IMR-90 (cell line): ENCODE data around the gene DNAJB2. TPM values are rescaled to one million over a fixed set of nuclear protein-coding genes. Genes with fewer than 3 reads are reported as not detected.
A peak's percentile ranks its signal among the peaks of the same experiment; 100 is the strongest.

ENCODE experiments used
- ATAC-seq: fragments of 200-7000 bp; cut with Tn5 transposase; 2 replicates; pipeline ENCODE4 v1.9.1; 2020; ENCODE audit warnings: low read depth, mild to moderate bottlenecking, moderate library complexity
- BruUV-seq: library from RNA; stranded (reverse); fragments of 400-500 nt; replicated peaks from 2 replicates; lab custom pipeline; 2021; lab: Mats Ljungman, UMichigan
- CTCF ChIA-PET: fragments of 300-600 bp; formaldehyde crosslinking; extraction: SDS; loops from one replicate; lab custom pipeline; 2021; ENCODE audit warnings: antibody characterized with exemption; lab: Yijun Ruan, JAX
- POLR2A ChIA-PET: fragments of 300-600 bp; sonication (Branson Sonifier 250); formaldehyde crosslinking; loops from one replicate; lab custom pipeline; 2022; ENCODE audit warnings: antibody characterized with exemption; ENCODE audit not compliant: unreplicated experiment; lab: Charles Lee
- DNase-seq: peaks from one replicate; pipeline ENCODE4 v3.0.0; 2013
- H2AFZ ChIP-seq: replicated peaks from 2 replicates; pipeline ENCODE3; 2013; ENCODE audit warnings: low read length, mild to moderate bottlenecking; ENCODE audit not compliant: poor library complexity
- H2AK5ac ChIP-seq: 2 replicates; pipeline ENCODE4 v1.6.1; 2013; ENCODE audit warnings: low read depth, low read length, inconsistent platforms
- H2AK9ac ChIP-seq: replicated peaks from 2 replicates; pipeline ENCODE3; 2013; ENCODE audit warnings: mild to moderate bottlenecking, low read depth, low read length, moderate library complexity; ENCODE audit not compliant: poor library complexity
- H2BK120ac ChIP-seq: 2 replicates; pipeline ENCODE4 v1.6.1; 2013; ENCODE audit warnings: low read depth, low read length, inconsistent platforms
- H2BK15ac ChIP-seq: 3 replicates; pipeline ENCODE4 v1.6.1; 2013; ENCODE audit warnings: low read depth, low read length, inconsistent platforms
- H2BK20ac ChIP-seq: 2 replicates; pipeline ENCODE4 v1.6.1; 2013; ENCODE audit warnings: low read depth, mild to moderate bottlenecking, inconsistent platforms, low read length, moderate library complexity
- H2BK5ac ChIP-seq: 2 replicates; pipeline ENCODE4 v1.6.1; 2013; ENCODE audit warnings: mild to moderate bottlenecking, low read depth, low read length, inconsistent platforms; ENCODE audit not compliant: poor library complexity, severe bottlenecking
- H3K14ac ChIP-seq: replicated peaks from 2 replicates; pipeline ENCODE4 v1.6.1; 2013; ENCODE audit warnings: low read depth, low read length, inconsistent platforms
- H3K18ac ChIP-seq: 2 replicates; pipeline ENCODE4 v1.6.1; 2013; ENCODE audit warnings: low read depth, low read length, control low read depth
- H3K23ac ChIP-seq: 2 replicates; pipeline ENCODE4 v1.6.1; 2013; ENCODE audit warnings: low read depth, low read length, inconsistent platforms
- H3K27ac ChIP-seq: 2 replicates; pipeline ENCODE4 v1.5.1; 2013; ENCODE audit warnings: mild to moderate bottlenecking, control low read depth, low read length; ENCODE audit not compliant: insufficient read depth
- H3K27me3 ChIP-seq: 2 replicates; pipeline ENCODE4 v1.6.1; 2013; ENCODE audit warnings: low read length; ENCODE audit not compliant: control insufficient read depth, insufficient read depth
- H3K36me3 ChIP-seq: 2 replicates; pipeline ENCODE4 v1.6.1; 2013; ENCODE audit warnings: low read length, mixed read lengths; ENCODE audit not compliant: control insufficient read depth, insufficient read depth
- H3K4ac ChIP-seq: 2 replicates; pipeline ENCODE4 v1.6.1; 2013; ENCODE audit warnings: low read depth, low read length, inconsistent platforms
- H3K4me1 ChIP-seq: 2 replicates; pipeline ENCODE4 v1.6.1; 2013; ENCODE audit warnings: low read length, mixed read lengths; ENCODE audit not compliant: control insufficient read depth, insufficient read depth
- H3K4me2 ChIP-seq: 2 replicates; pipeline ENCODE4 v1.6.1; 2013; ENCODE audit warnings: low read depth, mild to moderate bottlenecking, control low read depth, low read length, moderate library complexity
- H3K4me3 ChIP-seq: 2 replicates; pipeline ENCODE4 v1.5.1; 2013; ENCODE audit warnings: low read depth, mild to moderate bottlenecking, control low read depth, low read length, moderate library complexity; ENCODE audit not compliant: insufficient read depth
- H3K56ac ChIP-seq: 2 replicates; pipeline ENCODE4 v1.6.1; 2013; ENCODE audit warnings: low read length, inconsistent platforms; ENCODE audit not compliant: insufficient read depth; ENCODE audit errors: extremely low read depth
- H3K79me1 ChIP-seq, 2 experiments: 2 replicates each; pipeline ENCODE4 v1.6.1; 2013; ENCODE audit warnings: low read length in 2 of 2, inconsistent platforms in 1 of 2, low read depth in 1 of 2
- H3K9ac ChIP-seq: 2 replicates; pipeline ENCODE4 v1.6.1; 2013; ENCODE audit warnings: low read depth, low read length, control low read depth
- H3K9me1 ChIP-seq: 2 replicates; pipeline ENCODE4 v1.6.1; 2013; ENCODE audit warnings: low read length, inconsistent platforms; ENCODE audit not compliant: insufficient read depth
- H3K9me3 ChIP-seq: 2 replicates; pipeline ENCODE4 v1.6.1; 2013; ENCODE audit warnings: low read length; ENCODE audit not compliant: control insufficient read depth, insufficient read depth
- H4K20me1 ChIP-seq: 2 replicates; pipeline ENCODE4 v1.6.1; 2013; ENCODE audit warnings: low read length, inconsistent platforms; ENCODE audit not compliant: insufficient read depth
- H4K5ac ChIP-seq: 2 replicates; pipeline ENCODE4 v1.6.1; 2013; ENCODE audit warnings: mild to moderate bottlenecking, low read depth, low read length, control low read depth
- H4K8ac ChIP-seq, 2 experiments: 2 replicates each; pipeline ENCODE4 v1.6.1; 2013; ENCODE audit warnings: low read depth in 2 of 2, low read length in 2 of 2, control low read depth in 1 of 2, inconsistent platforms in 1 of 2
- H4K91ac ChIP-seq: 2 replicates; pipeline ENCODE4 v1.6.1; 2013; ENCODE audit warnings: low read depth, low read length, inconsistent platforms; ENCODE audit not compliant: insufficient read depth
- CEBPB ChIP-seq: IDR thresholded peaks from 2 replicates; pipeline ENCODE4 v1.6.1; 2012; ENCODE audit warnings: low read depth, low read length, improper control_type of control experiment
- CHD1 ChIP-seq: IDR thresholded peaks from 2 replicates; pipeline ENCODE4 v1.6.1; 2012; ENCODE audit warnings: low read depth, low read length, improper control_type of control experiment
- CTCF ChIP-seq: conservative IDR thresholded peaks from 2 replicates; pipeline ENCODE4 v1.5.1; 2012; ENCODE audit warnings: mild to moderate bottlenecking, low read depth, low read length, improper control_type of control experiment
- FOS ChIP-seq: fragments of 150-350 bp; IDR thresholded peaks from 2 replicates; pipeline ENCODE4 v1.6.1; 2016; ENCODE audit warnings: low read depth, low read length
- MAFK ChIP-seq: IDR thresholded peaks from 2 replicates; pipeline ENCODE4 v1.6.1; 2012; ENCODE audit warnings: low read depth, low read length, improper control_type of control experiment
- MAZ ChIP-seq: IDR thresholded peaks from 2 replicates; pipeline ENCODE4 v1.6.1; 2012; ENCODE audit warnings: low read depth, mild to moderate bottlenecking, low read length, improper control_type of control experiment, moderate library complexity, borderline replicate concordance
- MXI1 ChIP-seq: IDR thresholded peaks from 2 replicates; pipeline ENCODE4 v1.6.1; 2012; ENCODE audit warnings: low read depth, mild to moderate bottlenecking, low read length, moderate library complexity, borderline replicate concordance
- RAD21 ChIP-seq: IDR thresholded peaks from 2 replicates; pipeline ENCODE4 v1.6.1; 2012; ENCODE audit warnings: low read length, improper control_type of control experiment
- RFX5 ChIP-seq: IDR thresholded peaks from 2 replicates; pipeline ENCODE4 v1.8.0; 2012; ENCODE audit warnings: low read depth, mild to moderate bottlenecking, low read length, moderate library complexity
- SMC3 ChIP-seq: fragments of 150-350 bp; IDR thresholded peaks from 2 replicates; pipeline ENCODE4 v1.6.1; 2016; ENCODE audit warnings: low read depth, mild to moderate bottlenecking, antibody characterized with exemption, low read length, moderate library complexity
- USF2 ChIP-seq: fragments of 150-350 bp; IDR thresholded peaks from 2 replicates; pipeline ENCODE4 v1.6.1; 2017; ENCODE audit warnings: mild to moderate bottlenecking, antibody characterized with exemption, low read length, low read depth
- WGBS, 2 experiments: methylation state at CpG; one replicate each; pipeline versions ENCODE4 v1.1.5 to v1.1.7; 2013; ENCODE audit warnings: missing lambda C conversion rate in 2 of 2; ENCODE audit not compliant: insufficient read length in 1 of 2; ENCODE audit errors: extremely low coverage in 2 of 2; 5-methylcytosine and 5-hydroxymethylcytosine counted together
- dilution Hi-C: fragments of 300-500 bp; cut with HindIII; formaldehyde crosslinking; loops from one replicate; pipeline ENCODE4 v1.14.3; 2018; ENCODE audit warnings: low sequenced_read_pairs; ENCODE audit not compliant: unreplicated experiment
- in situ Hi-C: fragments of 300-500 bp; cut with MboI; formaldehyde crosslinking; loops from 3 replicates; pipeline ENCODE4 v1.14.3; 2019; ENCODE audit warnings: low sequenced_read_pairs, inconsistent platforms, mixed read lengths
- intact Hi-C: fragments of 100-400 bp; cut with micrococcal nuclease; formaldehyde crosslinking; loops from 2 replicates; pipeline ENCODE4 v1.10.0; 2022
- polyA plus RNA-seq, 3 experiments: library from polyadenylated mRNA; depleted of rRNA; stranded (reverse); fragments of >200 nt; gene quantifications; 2 replicates each; pipeline ENCODE4 v1.2.3, GENCODE V29; 2012; ENCODE audit warnings: low replicate concordance in 1 of 3
- total RNA-seq: library from RNA; depleted of rRNA; stranded (reverse); fragments of >200 nt; gene quantifications from 2 replicates; pipeline ENCODE4 v1.2.3, GENCODE V29; 2012

Gene DNAJB2
- total and polyA plus RNA-seq, 2 of the 4 experiments (the other 2 are of a cell fraction) = 30.6 to 45.8 TPM

- Histone ChIP-seq H3K27ac (no peak overlapping the region), H4K91ac (no peak overlapping the region), H3K4ac (no peak overlapping the region), H3K14ac (no peak overlapping the region), H2BK5ac (no peak overlapping the region), H3K36me3 (peaks cover 57% of the 10 kb centered on the region), H3K4me1 (peaks cover 14% of the 10 kb centered on the region), H3K56ac (no peak overlapping the region), H2BK15ac (no peak overlapping the region), H4K8ac (no peak overlapping the region; a peak in 1 of 4 replicates), H2AK9ac (peak overlapping the region; percentile 63), H3K79me1 (peaks cover 10 to 22% of the 10 kb centered on the region in 2 experiments), H3K9me1 (peaks cover 14% of the 10 kb centered on the region; the same call in 1 of the 2 replicates), H2AK5ac (no peak overlapping the region), H2AFZ (no peak overlapping the region), H3K18ac (no peak overlapping the region), H3K4me3 (no peak overlapping the region), H2BK20ac (no peak overlapping the region), H3K23ac (no peak overlapping the region), H3K4me2 (no peak overlapping the region), H3K9me3 (no peaks in the 10 kb centered on the region), H4K20me1 (peaks cover 10% of the 10 kb centered on the region; the same call in 1 of the 2 replicates), H3K9ac (no peak overlapping the region), H3K27me3 (no peaks in the 10 kb centered on the region), H4K5ac (no peak overlapping the region), H2BK120ac (no peak overlapping the region)
- BruUV-seq = no TSS peak
- TF ChIP-seq CHD1 = no peak
- TF ChIP-seq MAFK = no peak
- TF ChIP-seq MAZ = no peak
- no peak for TF ChIP-seq CEBPB
- no peak for TF ChIP-seq RAD21
- TF ChIP-seq CTCF = no peak
- TF ChIP-seq USF2 = no peak
- TF ChIP-seq MXI1 = no peak
- TF ChIP-seq FOS = no peak
- TF ChIP-seq SMC3 = no peak
- no peak for TF ChIP-seq RFX5
- ChIA-PET CTCF (no interaction called here), POLR2A (no interaction called here)
- no CpG with 5 or more reads among the region's 12 CpGs for WGBS, 2 experiments
- intact Hi-C loops = no loop called here
- DNase-seq = no peak
- no peak for ATAC-seq
- in situ Hi-C loops = no loop called here
- dilution Hi-C loops = no loop called here
Measured at GRCh38 chr2:219285373-219285735, 6.2 kb downstream of the DNAJB2 start.
